Measurements from ENCODE around the gene NDUFB10.
"Not testable (repeated sequence)": the region's sequence is repeated elsewhere in the genome, so short reads cannot be mapped to it uniquely, and the experiment has no call there.

Gene NDUFB10

DNA sequence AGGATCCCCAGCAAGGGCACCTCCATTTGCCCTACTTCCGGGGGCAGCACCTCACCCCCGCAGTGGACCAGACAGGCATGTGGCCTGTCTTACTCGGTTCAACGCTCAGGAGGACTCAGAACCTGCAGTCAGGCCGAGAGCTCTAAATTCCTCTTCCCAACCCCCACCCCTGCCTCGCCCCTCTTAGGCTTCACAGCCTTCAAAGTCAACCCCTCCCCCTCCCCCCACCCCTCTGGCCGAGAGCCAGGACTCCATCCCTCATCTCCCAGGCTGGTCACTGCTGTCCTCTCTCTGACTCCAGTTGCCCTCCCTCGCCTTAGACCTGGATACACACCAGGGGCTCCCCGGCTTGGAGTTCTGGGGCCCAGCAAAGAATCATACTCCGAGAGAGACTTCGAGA, 33.1 kb upstream of the NDUFB10 start:
- H3K9me3 ChIP-seq (ENCODE audit: control insufficient read depth, insufficient read depth, low read depth, low read length), result 0 out of 2 replicates have a peak, but pooled peaks cover 2% of the 10 kb centered on the region
- H3K36me3 ChIP-seq (ENCODE audit: control insufficient read depth, insufficient read depth, low read length), result no peaks in the 10 kb centered on the region
- H3K27me3 ChIP-seq (ENCODE audit: control insufficient read depth, insufficient read depth, low read length), result peaks cover 31% of the 10 kb centered on the region
- peaks cover 29% of the 10 kb centered on the region; the same call in 1 of the 2 replicates for H3K4me1 ChIP-seq (ENCODE audit: control insufficient read depth, insufficient read depth, low read length)
- H3K9ac ChIP-seq (ENCODE audit: low read length), result no peak overlapping the region
- no peak overlapping the region for H3K27ac ChIP-seq (ENCODE audit: low read depth, low read length)
- no peak overlapping the region for H3K4me3 ChIP-seq (ENCODE audit: low read depth, low read length)

DNA sequence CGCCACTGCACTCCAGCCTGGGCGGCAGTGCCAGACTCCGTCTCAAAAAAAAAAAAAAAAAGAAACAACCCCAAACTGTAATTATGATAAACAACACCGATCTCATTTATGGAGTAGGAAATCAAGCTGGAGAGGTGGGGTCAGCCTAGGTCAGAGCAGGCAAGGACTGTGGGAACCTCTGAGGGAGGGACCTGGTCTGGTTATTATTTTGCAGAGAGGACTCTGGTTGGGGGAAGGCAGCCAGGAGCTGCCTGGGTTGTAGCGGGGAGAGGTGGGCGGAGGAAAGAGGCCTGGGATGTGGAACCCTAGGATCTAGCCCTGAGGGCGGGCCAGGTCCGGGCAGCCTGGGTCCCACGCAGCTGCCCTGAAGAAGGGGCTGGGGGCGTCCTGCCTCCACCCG, 30.2 kb upstream of the NDUFB10 start:
- Histone ChIP-seq H3K27ac (ENCODE audit: low read depth, low read length) (no peak overlapping the region), H3K9ac (ENCODE audit: low read length) (no peak overlapping the region)

DNA sequence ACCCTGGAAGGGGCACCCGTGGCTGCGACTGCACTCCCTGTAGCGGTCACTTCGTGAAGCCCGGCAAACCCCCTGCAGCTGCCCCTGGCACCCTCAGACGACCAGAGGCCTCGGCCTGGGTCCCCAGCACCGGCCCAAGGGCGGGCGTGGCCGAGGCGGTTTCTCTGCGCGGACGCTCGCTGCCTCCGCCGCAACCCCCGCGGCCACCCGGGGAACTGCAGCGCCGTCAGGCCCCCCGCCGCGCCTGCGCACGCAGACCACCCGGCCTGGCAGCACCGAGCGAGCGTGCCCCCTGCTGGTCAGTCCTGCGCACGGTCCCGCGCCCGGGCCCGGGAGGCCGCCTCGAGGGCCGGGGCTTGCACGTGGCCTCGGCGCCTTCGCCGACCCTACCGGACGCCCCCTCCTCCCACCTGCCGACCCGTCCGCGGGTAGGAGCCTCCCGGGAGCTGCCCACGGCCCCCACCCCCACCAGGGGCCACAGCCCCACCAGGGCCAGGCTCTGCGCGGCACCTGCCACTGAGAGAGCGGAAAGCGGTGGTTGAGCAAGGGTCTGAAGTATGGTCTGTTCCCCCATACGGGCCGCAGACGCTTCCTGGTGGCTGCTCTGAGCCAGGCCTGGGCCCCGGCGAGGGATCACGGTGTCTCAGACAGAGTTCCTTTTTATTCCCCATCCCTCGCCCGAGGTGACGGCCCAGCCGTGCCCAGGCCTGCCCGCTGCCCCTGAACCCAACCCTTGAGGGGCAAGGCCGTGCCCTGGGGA, 29.6 kb upstream of the NDUFB10 start:
- no peak overlapping the region for H3K27ac ChIP-seq (ENCODE audit: low read depth, low read length)
- peak overlapping the region; percentile 55 for H3K4me3 ChIP-seq (ENCODE audit: low read depth, low read length)
- no peak overlapping the region for H3K9ac ChIP-seq (ENCODE audit: low read length)
- peaks cover 13% of the 10 kb centered on the region; the same call in 1 of the 2 replicates for H3K4me1 ChIP-seq (ENCODE audit: control insufficient read depth, insufficient read depth, low read length)
- H3K27me3 ChIP-seq (ENCODE audit: control insufficient read depth, insufficient read depth, low read length), result peaks cover 9% of the 10 kb centered on the region
- no peaks in the 10 kb centered on the region for H3K9me3 ChIP-seq (ENCODE audit: control insufficient read depth, insufficient read depth, low read depth, low read length)
- no peaks in the 10 kb centered on the region for H3K36me3 ChIP-seq (ENCODE audit: control insufficient read depth, insufficient read depth, low read length)

More for the DNA sequence above, 30.2 kb upstream of the NDUFB10 start:
- Histone ChIP-seq H3K9me3 (ENCODE audit: control insufficient read depth, insufficient read depth, low read depth, low read length) (no peaks in the 10 kb centered on the region), H3K4me1 (ENCODE audit: control insufficient read depth, insufficient read depth, low read length) (peaks cover 18% of the 10 kb centered on the region; the same call in 1 of the 2 replicates), H3K27me3 (ENCODE audit: control insufficient read depth, insufficient read depth, low read length) (peaks cover 14% of the 10 kb centered on the region), H3K4me3 (ENCODE audit: low read depth, low read length) (peak overlapping the region; percentile 55), H3K36me3 (ENCODE audit: control insufficient read depth, insufficient read depth, low read length) (no peaks in the 10 kb centered on the region)

DNA sequence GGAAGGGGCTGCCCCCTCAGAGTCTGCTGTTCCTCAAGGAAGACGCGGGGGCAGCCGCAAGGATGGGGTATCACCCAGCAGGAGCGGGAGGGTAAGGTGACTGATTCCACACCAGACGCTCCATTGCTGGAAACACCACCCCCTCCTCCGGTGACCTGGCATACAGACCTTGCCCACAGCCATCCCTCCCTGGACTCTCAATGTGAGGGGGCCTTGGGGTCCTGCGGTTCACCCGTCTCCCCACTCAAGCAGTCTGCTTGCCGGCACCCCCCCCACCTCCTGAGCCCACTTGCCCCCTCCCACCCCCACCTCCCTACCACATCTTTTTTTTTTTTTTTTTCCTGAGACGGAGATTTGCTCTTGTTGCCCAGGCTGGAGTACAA, 29.0 kb upstream of the NDUFB10 start:
- no peak overlapping the region for H3K27ac ChIP-seq (ENCODE audit: low read depth, low read length)
- no peaks in the 10 kb centered on the region for H3K9me3 ChIP-seq (ENCODE audit: control insufficient read depth, insufficient read depth, low read depth, low read length)
- no peaks in the 10 kb centered on the region for H3K36me3 ChIP-seq (ENCODE audit: control insufficient read depth, insufficient read depth, low read length)
- H3K9ac ChIP-seq (ENCODE audit: low read length), result no peak overlapping the region
- H3K4me3 ChIP-seq (ENCODE audit: low read depth, low read length), result no peak overlapping the region
- peaks cover 7% of the 10 kb centered on the region for H3K27me3 ChIP-seq (ENCODE audit: control insufficient read depth, insufficient read depth, low read length)
- H3K4me1 ChIP-seq (ENCODE audit: control insufficient read depth, insufficient read depth, low read length), result peaks cover 9% of the 10 kb centered on the region; the same call in 1 of the 2 replicates

DNA sequence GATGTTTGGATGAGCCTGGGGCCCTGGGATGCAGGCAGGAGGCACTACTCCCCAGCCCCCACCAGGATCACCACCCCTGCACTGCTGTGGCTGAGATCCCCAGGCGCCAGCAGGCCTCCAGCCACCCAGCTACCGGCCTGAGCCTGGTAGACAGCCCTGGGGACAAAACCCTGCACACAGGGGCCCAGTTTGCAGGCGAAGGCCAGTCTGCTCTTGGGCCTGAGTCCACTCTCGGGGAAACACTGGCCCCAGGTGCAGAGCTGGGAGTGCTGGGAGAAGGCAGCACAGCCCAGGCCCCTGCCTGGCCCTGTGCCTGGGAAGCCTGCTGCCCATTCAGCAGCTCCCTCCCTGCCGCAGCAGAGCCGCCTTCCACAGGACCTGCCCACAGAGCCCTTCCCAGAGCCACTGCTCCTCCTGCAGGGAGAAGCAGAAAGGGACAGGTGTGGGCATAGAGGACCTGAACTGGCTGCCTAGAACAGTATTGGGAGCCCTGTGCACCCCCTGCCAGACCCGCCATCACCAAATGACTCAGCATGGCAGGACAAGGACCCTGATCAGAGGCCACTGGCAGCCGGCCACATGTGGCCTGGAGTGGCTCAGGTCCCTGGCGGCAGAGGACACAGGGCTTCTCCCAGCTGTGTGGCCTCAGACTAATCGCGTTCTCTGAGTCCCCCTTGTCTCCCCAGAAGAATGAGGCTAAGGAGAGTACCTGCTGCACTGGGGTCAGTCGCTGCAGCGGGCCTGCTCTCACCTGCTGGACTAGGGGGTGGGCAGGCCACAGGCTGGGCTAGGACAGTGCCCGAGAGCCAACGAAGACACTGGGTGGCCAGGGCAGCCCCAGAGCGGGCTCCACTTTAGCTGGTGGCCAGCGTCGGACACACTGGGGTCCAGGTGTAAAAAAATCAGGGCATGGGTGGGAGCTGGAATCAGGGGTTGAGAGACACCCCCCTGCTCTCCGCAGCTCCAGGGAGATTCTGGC, 27.0 kb upstream of the NDUFB10 start:
- H3K4me3 ChIP-seq (ENCODE audit: low read depth, low read length), result no peak overlapping the region
- no peak overlapping the region for H3K27ac ChIP-seq (ENCODE audit: low read depth, low read length)
- H3K9me3 ChIP-seq (ENCODE audit: control insufficient read depth, insufficient read depth, low read depth, low read length), result no peaks in the 10 kb centered on the region
- H3K9ac ChIP-seq (ENCODE audit: low read length), result no peak overlapping the region
- no peaks in the 10 kb centered on the region; the same call in 1 of the 2 replicates for H3K4me1 ChIP-seq (ENCODE audit: control insufficient read depth, insufficient read depth, low read length)
- H3K36me3 ChIP-seq (ENCODE audit: control insufficient read depth, insufficient read depth, low read length), result no peaks in the 10 kb centered on the region
- peaks cover 7% of the 10 kb centered on the region for H3K27me3 ChIP-seq (ENCODE audit: control insufficient read depth, insufficient read depth, low read length)

DNA sequence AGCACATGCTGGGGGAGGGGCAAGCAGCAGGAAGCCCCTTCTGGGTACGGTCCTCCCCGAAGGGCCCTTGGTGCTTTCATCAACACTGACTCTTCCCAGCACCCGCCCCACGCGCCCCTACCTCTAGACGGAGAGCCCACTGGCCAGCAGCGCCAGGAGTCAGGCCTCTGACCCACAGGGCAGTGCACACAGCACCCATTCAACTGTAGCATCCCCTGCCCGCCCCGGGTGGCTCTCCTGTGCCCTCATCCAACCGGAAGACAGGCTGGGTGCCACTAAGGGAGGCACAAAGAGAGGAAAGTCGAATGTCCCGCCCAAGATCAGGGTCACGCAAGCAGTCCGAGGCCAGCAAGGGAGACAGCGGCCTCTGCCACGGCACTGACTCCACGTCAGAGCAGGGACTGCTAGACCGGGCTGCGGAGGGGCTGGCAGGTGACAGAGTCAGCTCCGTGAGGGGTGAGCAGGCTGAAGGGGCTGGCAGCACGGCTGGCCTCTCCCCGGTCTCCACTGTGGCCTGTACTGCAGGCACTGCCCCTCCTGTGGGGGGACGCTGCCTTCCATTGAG, 26.2 kb upstream of the NDUFB10 start:
- Histone ChIP-seq H3K4me3 (ENCODE audit: low read depth, low read length) (no peak overlapping the region), H3K4me1 (ENCODE audit: control insufficient read depth, insufficient read depth, low read length) (no peaks in the 10 kb centered on the region; the same call in 1 of the 2 replicates), H3K9me3 (ENCODE audit: control insufficient read depth, insufficient read depth, low read depth, low read length) (no peaks in the 10 kb centered on the region), H3K27me3 (ENCODE audit: control insufficient read depth, insufficient read depth, low read length) (peaks cover 7% of the 10 kb centered on the region), H3K36me3 (ENCODE audit: control insufficient read depth, insufficient read depth, low read length) (peaks cover 3% of the 10 kb centered on the region), H3K9ac (ENCODE audit: low read length) (no peak overlapping the region), H3K27ac (ENCODE audit: low read depth, low read length) (no peak overlapping the region)

DNA sequence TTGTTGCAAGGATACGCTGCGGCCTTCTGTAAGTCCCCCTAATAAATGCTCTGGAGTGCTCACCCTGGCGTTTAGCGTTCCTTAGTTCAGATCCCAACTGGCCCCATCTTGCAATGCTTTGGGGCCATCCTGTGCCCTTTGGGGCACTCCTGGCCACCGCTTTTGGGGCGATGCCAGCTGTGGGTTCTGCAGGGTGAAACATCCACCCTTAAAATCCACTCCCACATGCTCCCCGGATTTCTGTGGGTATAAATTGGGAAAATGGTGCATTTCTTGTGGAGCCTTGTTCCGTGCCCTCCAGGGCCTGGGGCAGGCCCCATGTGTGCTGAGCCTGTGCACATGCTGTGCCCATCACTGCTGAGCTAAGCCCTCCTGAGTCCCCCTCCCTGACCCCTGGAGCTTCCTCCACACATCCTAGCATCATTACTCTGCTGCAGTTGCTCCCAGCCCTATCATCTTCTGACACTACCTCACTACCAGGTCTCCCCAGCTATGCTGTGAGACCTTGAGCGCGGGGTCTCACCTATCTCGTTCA, 22.3 kb upstream of the NDUFB10 start:
- H3K9me3 ChIP-seq (ENCODE audit: control insufficient read depth, insufficient read depth, low read depth, low read length), result no peaks in the 10 kb centered on the region
- H3K9ac ChIP-seq (ENCODE audit: low read length), result no peak overlapping the region
- peaks cover 8% of the 10 kb centered on the region; the same call in 1 of the 2 replicates for H3K4me1 ChIP-seq (ENCODE audit: control insufficient read depth, insufficient read depth, low read length)
- H3K27me3 ChIP-seq (ENCODE audit: control insufficient read depth, insufficient read depth, low read length), result no peaks in the 10 kb centered on the region
- H3K36me3 ChIP-seq (ENCODE audit: control insufficient read depth, insufficient read depth, low read length), result peaks cover 26% of the 10 kb centered on the region
- no peak overlapping the region for H3K4me3 ChIP-seq (ENCODE audit: low read depth, low read length)
- no peak overlapping the region for H3K27ac ChIP-seq (ENCODE audit: low read depth, low read length)

DNA sequence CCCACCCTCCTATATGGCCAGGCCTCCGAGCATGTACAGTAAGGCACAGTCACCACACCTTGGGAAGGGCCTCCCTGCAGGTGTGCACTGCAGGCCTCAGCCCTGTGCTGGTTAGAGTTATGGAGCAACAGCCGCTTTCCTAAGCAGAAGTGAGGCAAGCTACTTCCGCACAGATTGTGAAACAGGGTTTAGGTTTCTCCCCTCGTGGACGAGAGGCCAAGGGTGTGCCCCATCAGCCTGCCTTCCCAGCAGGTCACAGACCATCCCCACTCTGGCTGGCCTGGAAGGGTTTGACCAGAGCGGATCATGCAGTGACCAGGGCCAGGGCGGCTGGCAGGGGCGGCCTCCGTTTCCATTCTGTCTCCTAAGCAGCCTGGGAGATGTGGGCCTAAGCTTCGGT, 21.0 kb upstream of the NDUFB10 start:
- Histone ChIP-seq H3K27me3 (ENCODE audit: control insufficient read depth, insufficient read depth, low read length) (no peaks in the 10 kb centered on the region), H3K4me1 (ENCODE audit: control insufficient read depth, insufficient read depth, low read length) (peaks cover 11% of the 10 kb centered on the region; the same call in 1 of the 2 replicates), H3K27ac (ENCODE audit: low read depth, low read length) (no peak overlapping the region), H3K4me3 (ENCODE audit: low read depth, low read length) (no peak overlapping the region), H3K9me3 (ENCODE audit: control insufficient read depth, insufficient read depth, low read depth, low read length) (no peaks in the 10 kb centered on the region), H3K36me3 (ENCODE audit: control insufficient read depth, insufficient read depth, low read length) (peaks cover 26% of the 10 kb centered on the region), H3K9ac (ENCODE audit: low read length) (no peak overlapping the region)

DNA sequence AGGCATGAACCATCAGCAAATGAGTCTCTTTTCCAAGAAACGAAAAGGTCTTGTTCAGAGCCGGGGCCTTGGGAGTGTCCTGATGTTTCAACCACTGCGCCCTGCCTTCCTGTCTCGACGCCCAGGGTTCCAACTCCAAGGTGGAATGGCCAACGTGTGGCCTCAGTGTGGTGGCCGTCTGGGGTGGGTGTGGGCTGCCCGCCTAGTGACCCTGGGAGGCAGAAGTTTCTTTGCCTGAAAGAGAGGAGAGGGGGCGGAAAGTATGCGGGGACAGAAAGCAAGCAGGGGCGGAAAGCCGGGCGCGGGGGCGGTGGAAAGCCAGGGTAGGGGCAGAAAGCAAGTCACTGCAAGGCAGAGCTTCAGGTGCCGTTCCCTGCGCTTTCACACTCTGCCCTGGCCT, 20.4 kb upstream of the NDUFB10 start:
- Histone ChIP-seq H3K36me3 (ENCODE audit: control insufficient read depth, insufficient read depth, low read length) (peaks cover 26% of the 10 kb centered on the region), H3K9me3 (ENCODE audit: control insufficient read depth, insufficient read depth, low read depth, low read length) (no peaks in the 10 kb centered on the region), H3K27me3 (ENCODE audit: control insufficient read depth, insufficient read depth, low read length) (no peaks in the 10 kb centered on the region), H3K4me3 (ENCODE audit: low read depth, low read length) (no peak overlapping the region), H3K27ac (ENCODE audit: low read depth, low read length) (no peak overlapping the region), H3K4me1 (ENCODE audit: control insufficient read depth, insufficient read depth, low read length) (peaks cover 11% of the 10 kb centered on the region; the same call in 1 of the 2 replicates), H3K9ac (ENCODE audit: low read length) (no peak overlapping the region)

DNA sequence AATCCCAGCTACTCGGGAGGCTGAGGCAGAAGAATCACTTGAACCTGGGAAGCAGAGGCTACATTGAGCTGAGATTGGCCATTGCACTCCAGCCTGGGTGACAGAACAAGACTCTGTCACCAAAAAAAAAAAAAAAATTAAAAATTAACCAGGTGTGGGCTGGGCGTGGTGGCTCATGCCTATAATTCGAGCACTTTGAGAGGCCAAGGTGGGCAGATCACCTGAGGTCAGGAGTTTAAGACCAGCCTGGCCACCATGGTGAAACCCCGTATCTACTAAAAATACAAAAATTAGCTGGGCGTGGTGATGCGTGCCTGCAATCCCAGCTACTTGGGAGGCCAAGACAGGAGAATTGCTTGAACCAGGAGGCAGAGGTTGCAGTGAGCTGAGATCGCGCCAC, 19.5 kb upstream of the NDUFB10 start:
- not testable (repeated sequence) for H3K9ac ChIP-seq (ENCODE audit: low read length); H3K27ac ChIP-seq (ENCODE audit: low read depth, low read length); H3K9me3 ChIP-seq (ENCODE audit: control insufficient read depth, insufficient read depth, low read depth, low read length); H3K27me3 ChIP-seq (ENCODE audit: control insufficient read depth, insufficient read depth, low read length); H3K4me3 ChIP-seq (ENCODE audit: low read depth, low read length)
- Histone ChIP-seq H3K4me1 (ENCODE audit: control insufficient read depth, insufficient read depth, low read length) (peaks cover 14% of the 10 kb centered on the region; the same call in 1 of the 2 replicates), H3K36me3 (ENCODE audit: control insufficient read depth, insufficient read depth, low read length) (peaks cover 26% of the 10 kb centered on the region)
